NCI-H146 (cell line): ENCODE data around the gene MAN1C1.
"Not testable (repeated sequence)": the region's sequence is repeated elsewhere in the genome, so short reads cannot be mapped to it uniquely, and the experiment has no call there.

Experiments
- DNase-seq: peaks from one replicate; lab custom pipeline; 2025; lab: John Stamatoyannopoulos, UW

The MAN1C1 gene

GRCh38 chr1:25698252-25698651 lies 81.7 kb downstream of the MAN1C1 start:
- DNase-seq: no peak

DNA sequence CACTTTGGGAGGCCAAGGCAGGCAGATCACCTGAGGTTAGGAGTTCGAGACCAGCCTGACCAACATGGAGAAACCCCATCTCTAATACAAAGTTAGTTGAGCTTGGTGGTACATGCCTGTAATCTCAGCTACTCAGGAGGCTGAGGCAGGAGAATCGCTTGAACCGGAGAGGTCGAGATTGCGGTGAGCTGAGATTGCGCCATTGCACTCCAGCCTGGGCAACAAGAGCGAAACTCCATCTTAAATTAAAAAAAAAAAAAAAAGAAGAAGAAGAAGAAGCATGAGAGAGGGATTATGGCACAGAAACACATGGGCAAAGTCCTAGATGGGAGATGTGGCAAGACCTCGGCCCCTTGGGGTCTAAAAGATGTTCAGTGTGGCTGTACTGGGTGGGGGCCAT lies 82.5 kb downstream of the MAN1C1 start:
- not testable (repeated sequence) for DNase-seq

- peak; percentile 16 for DNase-seq
These were observed 83.0 kb downstream of the MAN1C1 start for GRCh38 chr1:25699500-25700143.

DNA sequence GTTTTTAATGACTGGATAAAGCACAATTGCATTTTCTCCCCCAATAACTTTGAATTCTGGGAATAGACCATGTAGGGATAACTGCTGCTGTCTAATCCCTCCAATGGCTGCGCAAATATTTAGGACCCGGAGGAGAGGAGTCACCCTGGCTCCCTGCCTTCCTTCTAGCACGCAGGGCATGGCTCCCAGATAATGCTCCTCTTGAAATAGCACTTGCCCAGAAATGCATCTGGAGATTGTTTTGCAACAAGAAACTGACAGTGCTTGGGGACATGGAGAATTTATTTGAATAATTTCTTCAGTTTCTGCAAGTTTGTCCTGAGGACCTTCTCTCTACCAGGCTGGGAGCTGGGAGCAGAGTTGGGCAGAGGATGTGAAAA lies 83.5 kb downstream of the MAN1C1 start:
- no peak for DNase-seq

- DNase-seq: no peak
These were observed 84.0 kb downstream of the MAN1C1 start for GRCh38 chr1:25700626-25701025.

DNA sequence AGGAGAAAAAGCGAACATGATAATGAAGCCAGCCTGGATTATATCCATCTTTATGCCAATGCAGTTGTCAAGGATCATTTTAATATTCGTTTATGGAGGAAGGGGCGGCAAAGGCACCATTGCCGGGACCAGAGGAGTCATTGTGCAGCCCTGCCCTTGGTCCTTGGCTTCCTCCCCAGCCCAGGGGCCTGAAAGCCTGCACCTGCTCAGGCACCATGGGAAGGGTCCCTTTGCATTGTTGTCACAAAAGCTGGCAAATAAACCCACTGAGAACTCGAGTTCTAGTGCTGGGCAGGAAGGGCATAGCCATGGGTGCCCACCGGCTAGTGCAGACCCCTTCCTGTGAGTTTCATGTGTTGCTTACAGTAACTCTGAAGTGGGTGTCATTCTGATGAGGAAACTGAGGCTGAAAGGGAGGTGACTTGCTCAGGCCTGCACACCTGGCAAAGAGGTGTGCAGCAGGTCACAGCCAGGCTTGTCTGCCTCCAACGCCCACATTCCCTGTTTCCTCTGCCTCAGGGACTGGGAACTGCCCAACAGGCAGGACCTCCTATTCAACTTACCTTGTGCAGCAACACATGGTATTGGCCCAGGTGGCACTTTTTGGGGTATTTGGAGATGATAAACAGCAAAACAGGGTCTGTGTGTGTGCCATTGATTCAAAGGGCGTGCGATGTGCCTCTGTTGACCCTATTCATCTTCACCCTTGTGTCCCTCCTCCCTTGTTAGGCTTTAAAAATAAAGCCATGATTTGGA lies 84.6 kb downstream of the MAN1C1 start:
- DNase-seq: no peak

GRCh38 chr1:25702101-25702775 lies 85.6 kb downstream of the MAN1C1 start:
- no peak for DNase-seq

DNA sequence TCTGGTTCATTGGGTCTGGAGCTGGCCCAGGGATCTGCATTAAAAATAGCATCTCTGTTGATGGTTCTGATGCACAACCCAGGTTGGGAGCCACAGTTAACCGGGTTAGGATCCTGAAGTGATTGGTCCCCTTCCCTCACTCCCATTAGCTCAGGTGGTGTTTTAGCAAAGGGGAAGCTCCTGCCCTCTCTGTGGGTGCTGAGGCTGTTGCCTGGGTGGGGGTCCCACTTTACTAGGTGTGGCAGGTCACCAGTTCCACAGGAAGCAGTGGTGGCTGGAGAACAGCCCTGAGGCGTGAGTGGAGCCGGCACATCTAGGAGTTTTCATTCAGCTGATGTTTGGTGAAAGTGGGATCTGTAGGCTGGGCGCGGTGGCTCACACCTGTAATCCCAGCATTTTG lies 86.5 kb downstream of the MAN1C1 start:
- no peak for DNase-seq

DNA sequence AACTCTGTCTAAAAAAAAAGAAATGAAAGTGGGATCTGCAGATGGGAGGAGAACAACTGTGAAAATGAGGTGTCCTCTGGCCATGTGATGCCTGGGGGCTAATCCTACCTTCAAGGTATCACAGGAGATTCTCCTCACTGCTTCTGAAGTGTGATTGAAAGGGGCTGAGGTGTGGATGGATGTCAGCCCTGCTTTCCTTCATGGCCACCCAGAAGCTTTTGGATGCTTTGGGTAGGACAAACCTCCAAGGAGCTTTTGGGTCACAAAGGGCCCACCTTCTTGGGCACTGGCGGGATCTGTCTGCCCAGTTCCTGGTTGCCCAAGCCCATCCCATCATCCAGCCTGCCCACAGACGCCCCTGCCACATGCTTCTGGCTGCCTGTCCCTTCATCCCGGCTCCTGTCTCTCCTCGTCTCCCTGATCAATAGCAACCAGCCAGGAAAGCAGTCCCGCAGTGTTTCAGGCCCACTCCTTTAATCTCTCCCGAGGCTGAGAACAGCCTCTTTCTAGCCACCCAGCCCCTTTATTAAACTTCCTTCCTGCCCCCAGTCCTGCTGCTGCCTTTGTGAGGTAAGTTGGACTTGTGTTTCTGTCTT lies 87.2 kb downstream of the MAN1C1 start:
- no peak for DNase-seq

- no peak for DNase-seq
These were observed 87.7 kb downstream of the MAN1C1 start for GRCh38 chr1:25704267-25704691.

DNA sequence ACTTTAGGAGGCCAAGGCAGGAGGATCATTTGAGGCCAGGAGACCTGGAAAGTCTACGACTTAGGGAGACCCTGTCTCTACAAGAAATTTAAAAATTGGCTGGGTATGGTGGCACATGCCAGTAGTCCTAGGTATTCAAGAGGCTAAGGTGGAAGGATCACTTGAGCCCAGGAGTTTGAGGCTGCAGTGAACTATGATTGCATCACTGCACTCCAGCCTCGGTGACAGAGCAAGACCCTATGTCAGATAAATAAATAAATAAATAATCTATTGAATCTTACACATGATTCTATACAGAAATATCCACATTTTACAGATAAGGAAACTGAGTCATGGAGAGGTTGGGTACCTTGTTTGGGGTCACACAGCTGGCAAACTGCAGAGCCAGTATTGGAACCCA lies 89.1 kb downstream of the MAN1C1 start:
- DNase-seq: no peak

GRCh38 chr1:25706146-25707089 lies 89.8 kb downstream of the MAN1C1 start:
- no peak for DNase-seq

- DNase-seq: no peak
These were observed 90.9 kb downstream of the MAN1C1 start for GRCh38 chr1:25707280-25708016.

DNA sequence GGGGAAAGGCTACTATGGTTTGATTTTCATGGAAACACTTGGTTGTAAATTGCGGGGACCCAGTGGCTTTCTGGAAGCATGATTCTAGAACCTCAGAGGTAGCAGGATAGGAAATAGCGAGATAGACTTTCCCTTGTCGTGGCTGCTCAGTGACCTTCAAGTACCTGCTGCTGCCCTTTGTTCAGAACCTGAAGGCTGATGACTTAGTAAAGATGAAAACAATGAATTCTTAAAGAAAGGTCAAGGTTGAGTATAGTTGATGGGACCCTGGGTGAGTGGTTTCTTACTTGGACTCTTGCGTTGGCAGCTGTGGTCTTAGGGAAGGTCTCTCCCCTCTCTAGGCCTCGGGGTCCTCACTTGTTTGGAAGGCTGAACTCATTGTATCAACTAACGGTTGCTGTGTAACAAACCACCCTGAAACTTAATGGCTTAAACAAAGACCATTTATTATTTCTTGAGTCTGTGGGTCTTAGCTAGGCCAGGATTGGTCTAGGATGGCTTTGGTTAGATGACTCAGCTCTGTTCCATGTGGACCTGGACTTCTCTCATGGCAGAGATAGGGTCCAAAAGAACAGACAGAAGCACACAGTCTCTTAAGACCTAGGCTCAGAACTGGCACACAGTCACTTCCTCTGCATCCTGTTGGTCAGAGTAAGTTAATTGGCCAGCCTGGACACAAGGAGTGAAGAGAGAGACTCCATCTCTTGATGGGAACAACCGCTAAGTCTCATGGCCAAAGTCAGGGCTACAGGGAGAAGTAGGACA lies 94.2 kb downstream of the MAN1C1 start:
- DNase-seq: no peak

GRCh38 chr1:25711555-25712298 lies 95.1 kb downstream of the MAN1C1 start:
- DNase-seq: no peak

GRCh38 chr1:25712299-25712970 lies 95.8 kb downstream of the MAN1C1 start:
- DNase-seq: no peak

DNA sequence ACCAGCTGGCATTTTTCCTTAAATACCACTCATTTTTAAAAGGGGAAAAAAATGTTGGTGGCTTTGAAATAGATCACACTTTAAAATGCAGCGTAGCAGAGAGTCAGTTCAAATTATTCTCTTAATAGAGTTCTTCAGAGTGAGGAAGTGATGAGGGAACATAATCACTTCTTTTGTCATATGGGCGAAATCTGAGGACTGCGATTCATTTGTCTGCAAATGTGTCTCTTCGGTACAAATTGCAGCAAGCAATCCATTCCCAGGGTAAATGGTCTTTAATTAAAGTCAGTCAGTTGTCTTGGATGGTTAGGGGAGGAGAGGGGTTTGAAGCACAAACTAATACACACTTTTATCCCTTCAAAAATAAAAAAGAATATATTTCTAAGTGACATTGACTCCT lies 97.4 kb downstream of the MAN1C1 start:
- no peak for DNase-seq

GRCh38 chr1:25714372-25714931 lies 97.9 kb downstream of the MAN1C1 start:
- no peak for DNase-seq

DNA sequence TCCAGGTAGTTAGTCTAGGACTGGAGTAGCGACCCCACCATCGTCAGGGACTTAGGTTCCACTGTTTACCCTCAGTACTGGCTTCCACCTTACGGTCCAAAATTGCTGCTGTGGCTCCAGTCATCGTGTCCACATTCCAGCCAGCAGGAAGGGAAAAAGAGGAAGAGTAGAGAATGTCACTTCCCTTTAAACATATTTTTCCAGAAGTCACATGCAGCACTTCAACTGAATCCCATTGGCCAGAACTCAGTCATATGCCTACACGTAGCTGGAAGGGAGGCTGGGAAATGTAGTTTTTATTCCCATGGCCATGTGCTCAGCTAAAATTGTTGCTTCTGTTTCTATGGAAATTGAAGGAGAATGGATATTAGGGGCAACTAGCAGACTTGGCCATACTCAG lies 99.3 kb downstream of the MAN1C1 start:
- no peak for DNase-seq
